Activated T-cell treated with anti-CD3 and anti-CD28 coated beads, Interleukin-2, amount 50 U/mL, for 24 hours (primary cell): ENCODE results near the gene BBS9.
"Not testable (repeated sequence)": the region's sequence is repeated elsewhere in the genome, so short reads cannot be mapped to it uniquely, and the experiment has no call there.

Experiments used
- DNase-seq: peaks from one replicate; pipeline ENCODE4 v3.0.0-alpha.2; 2020
- H3K27ac Mint-ChIP-seq: 2 replicates; pipeline ENCODE4 v1.8.0; 2020; ENCODE audit warnings: mild to moderate bottlenecking, mixed read lengths
- H3K27me3 Mint-ChIP-seq: 2 replicates; pipeline ENCODE4 v1.8.0; 2020; ENCODE audit warnings: mixed read lengths
- H3K36me3 Mint-ChIP-seq: 2 replicates; pipeline ENCODE4 v1.8.0; 2020; ENCODE audit warnings: low read depth, mixed read lengths
- H3K4me1 Mint-ChIP-seq: 2 replicates; pipeline ENCODE4 v1.8.0; 2020; ENCODE audit warnings: low read depth, mixed read lengths
- H3K4me3 Mint-ChIP-seq: 2 replicates; pipeline ENCODE4 v1.8.0; 2020; ENCODE audit warnings: mild to moderate bottlenecking, moderate library complexity, mixed read lengths
- H3K9me3 Mint-ChIP-seq: 2 replicates; pipeline ENCODE4 v1.8.0; 2020; ENCODE audit warnings: mixed read lengths

The BBS9 gene

DNA sequence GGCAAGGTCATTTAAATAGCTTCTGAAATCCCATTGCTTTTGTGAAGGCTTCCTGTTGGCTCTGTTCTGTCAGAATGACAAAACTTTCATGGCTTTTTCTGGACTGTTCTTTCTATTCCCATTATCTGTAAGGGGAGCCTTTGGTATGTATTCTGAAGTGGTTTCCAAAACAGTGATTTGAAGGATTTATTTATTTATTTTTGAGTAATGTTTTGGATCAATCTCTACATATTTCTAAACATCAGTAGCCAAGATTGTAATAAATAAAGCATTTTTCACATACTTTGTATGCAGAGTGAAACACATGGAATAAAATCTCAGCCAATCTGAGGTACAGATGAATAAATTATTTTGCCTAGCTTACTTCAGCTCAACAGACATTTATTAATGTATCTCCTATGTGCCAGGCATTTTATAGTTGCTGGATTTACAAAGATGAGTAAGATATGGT lies 121.1 kb downstream of the BBS9 start:
- Mint-ChIP-seq H3K4me3 (no peak overlapping the region), H3K27me3 (no peaks in the 10 kb centered on the region), H3K9me3 (peaks cover 3% of the 10 kb centered on the region), H3K36me3 (peaks cover 13% of the 10 kb centered on the region), H3K27ac (no peak overlapping the region), H3K4me1 (no peaks in the 10 kb centered on the region)
- no peak for DNase-seq

DNA sequence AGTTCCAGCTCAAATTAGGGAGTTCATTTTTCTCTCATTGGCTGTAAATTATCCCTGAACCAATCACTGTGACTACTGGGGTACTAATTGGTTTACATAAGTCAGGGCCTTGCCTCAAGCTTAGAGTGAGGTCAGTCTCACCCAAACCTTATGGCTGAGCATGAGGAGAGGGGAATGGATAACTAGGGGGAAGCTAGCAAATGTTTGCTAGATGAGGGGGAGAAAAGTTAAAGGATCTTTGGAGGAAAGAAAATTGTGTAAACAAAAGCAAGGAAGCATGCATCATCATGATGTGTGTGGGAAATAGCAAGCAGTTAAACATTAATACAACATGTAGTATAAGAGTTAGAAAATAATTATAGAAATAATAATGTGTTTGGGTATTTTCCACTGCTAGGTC lies 121.9 kb downstream of the BBS9 start:
- peaks cover 3% of the 10 kb centered on the region for H3K9me3 Mint-ChIP-seq
- no peaks in the 10 kb centered on the region for H3K27me3 Mint-ChIP-seq
- H3K4me1 Mint-ChIP-seq = no peaks in the 10 kb centered on the region
- H3K4me3 Mint-ChIP-seq = no peak overlapping the region
- H3K36me3 Mint-ChIP-seq = peaks cover 13% of the 10 kb centered on the region
- no peak overlapping the region for H3K27ac Mint-ChIP-seq
- no peak for DNase-seq

DNA sequence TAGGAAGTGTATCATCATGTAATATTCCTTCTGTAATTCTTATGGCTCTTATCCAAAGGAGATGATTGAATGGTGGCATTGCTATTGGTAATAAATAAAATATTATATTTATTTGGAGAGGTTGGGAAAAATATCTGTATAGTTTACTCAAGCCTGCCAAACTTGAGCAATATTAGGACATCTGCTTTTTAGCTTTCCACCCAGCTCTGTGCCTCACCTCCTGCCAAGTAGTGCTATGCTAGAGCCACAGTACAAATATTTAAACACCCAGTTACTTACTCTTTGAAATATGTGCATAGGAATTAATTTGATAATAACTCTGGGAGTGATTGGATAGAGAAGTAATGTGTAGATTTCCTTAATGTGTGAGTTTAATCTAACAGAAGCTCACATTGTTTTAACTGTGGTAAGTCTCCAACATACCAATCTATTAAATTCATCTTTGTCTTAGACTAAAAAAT lies 129.2 kb downstream of the BBS9 start:
- Mint-ChIP-seq H3K9me3 (no peaks in the 10 kb centered on the region), H3K27ac (no peak overlapping the region), H3K4me3 (no peak overlapping the region), H3K27me3 (no peaks in the 10 kb centered on the region), H3K36me3 (peaks cover 15% of the 10 kb centered on the region), H3K4me1 (peaks cover 10% of the 10 kb centered on the region)
- no peak for DNase-seq

DNA sequence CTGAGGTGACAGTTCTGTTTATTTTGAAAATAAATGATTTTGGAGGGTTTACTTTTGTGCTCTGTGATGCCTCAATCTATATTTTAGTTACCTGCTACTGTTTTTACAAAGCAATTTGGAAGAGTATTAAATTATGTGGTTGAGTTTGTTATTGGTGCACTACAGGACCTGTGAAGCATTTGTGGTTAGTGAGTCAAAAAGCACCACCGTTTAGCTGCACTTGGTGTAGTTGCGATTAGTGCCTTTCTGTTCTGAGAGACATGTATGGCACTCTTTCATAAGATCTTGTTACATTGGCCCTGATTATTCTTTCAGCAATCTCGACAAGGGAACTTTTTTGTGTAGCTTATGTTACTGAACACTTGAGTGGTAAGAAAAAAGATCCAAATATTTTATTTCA lies 132.2 kb downstream of the BBS9 start:
- no peaks in the 10 kb centered on the region for H3K27me3 Mint-ChIP-seq
- H3K9me3 Mint-ChIP-seq = no peaks in the 10 kb centered on the region
- no peak overlapping the region for H3K27ac Mint-ChIP-seq
- no peak overlapping the region for H3K4me3 Mint-ChIP-seq
- H3K36me3 Mint-ChIP-seq = peaks cover 31% of the 10 kb centered on the region
- H3K4me1 Mint-ChIP-seq = peaks cover 10% of the 10 kb centered on the region
- no peak for DNase-seq

DNA sequence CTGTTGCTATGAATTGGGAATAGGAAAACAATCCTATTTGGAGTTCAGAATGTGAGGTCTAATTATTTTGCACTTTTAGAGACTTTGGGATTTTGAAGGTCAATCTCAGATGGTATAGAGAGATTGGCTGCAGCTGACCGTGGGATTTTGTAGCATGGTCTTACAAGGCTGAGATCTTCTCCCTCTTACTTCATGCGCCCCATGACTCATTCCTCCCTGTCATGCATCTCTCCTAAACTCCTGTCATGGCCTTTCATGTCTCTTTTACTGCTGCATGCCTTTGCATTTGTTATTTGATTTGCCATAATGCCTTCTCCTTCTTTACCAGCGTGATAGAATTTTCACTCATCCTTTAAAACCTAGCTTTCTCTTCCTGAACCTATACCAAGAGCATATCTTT lies 133.1 kb downstream of the BBS9 start:
- Mint-ChIP-seq H3K4me3 (no peak overlapping the region), H3K36me3 (peaks cover 28% of the 10 kb centered on the region), H3K4me1 (peaks cover 10% of the 10 kb centered on the region), H3K27ac (no peak overlapping the region), H3K9me3 (no peaks in the 10 kb centered on the region), H3K27me3 (no peaks in the 10 kb centered on the region)
- no peak for DNase-seq

DNA sequence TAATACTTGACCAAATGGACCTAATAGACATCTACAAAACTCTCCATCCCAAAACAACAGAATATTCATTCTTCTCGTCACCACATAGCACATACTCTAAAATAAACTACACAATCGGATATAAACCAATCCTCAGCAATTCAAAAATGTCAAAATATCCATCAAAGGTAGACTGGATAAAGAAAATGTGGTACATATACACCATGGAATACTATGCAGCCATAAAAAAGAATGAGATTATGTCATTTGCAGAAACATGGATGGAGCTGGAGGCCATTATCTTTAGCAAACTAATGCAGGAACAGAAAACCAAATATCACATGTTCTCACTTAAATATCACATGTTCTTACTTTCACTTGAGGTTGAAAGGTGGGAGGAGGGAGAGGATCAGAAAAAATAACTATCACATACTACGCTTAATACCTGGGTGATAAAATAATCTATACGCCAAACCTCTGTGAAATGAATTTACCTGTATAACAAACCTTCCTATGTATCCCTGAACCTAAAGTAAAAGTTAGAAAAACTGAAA lies 142.5 kb downstream of the BBS9 start:
- Mint-ChIP-seq H3K36me3 (peaks cover 61% of the 10 kb centered on the region), H3K9me3 (peaks cover 27% of the 10 kb centered on the region)
- not testable (repeated sequence) for H3K4me3 Mint-ChIP-seq, DNase-seq, H3K27me3 Mint-ChIP-seq, H3K4me1 Mint-ChIP-seq, H3K27ac Mint-ChIP-seq

DNA sequence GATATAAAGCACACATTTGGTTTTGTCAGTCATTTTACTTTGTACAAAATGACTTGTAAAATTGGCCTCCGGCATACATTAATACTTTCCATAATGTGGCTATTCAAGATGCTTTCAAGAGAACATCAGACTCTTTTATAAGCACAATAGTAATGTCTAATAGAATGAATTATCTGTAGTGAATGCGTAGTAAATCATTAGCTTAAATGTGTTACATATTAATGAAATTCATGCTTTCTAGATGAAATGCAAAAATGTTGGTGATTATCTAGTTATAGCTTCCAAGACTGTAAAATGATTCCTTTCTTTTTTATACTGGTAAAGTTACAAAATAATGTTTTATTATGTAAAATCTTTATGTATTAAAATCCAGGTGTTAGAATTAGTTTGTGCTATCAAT lies 144.0 kb downstream of the BBS9 start:
- H3K36me3 Mint-ChIP-seq = peaks cover 71% of the 10 kb centered on the region

DNA sequence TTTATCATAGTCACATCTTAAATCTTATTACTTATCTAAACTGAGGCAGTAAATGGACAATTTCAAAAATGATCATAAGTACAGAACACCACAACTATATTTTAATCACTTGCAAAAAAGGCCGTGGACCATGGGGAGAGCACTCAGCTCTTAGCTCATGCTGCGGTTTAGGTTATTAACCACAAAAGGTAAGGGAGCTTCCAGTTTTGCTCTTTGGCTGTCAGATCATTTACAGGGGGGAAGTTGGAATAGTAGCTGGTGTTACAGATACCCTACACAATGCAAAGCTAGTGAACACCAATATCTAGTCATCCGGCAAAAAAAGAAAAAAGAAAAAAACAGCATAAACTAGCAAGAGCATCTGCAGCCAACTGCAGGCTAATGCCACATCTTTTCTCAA lies 147.0 kb downstream of the BBS9 start:
- peaks cover 66% of the 10 kb centered on the region for H3K36me3 Mint-ChIP-seq
- H3K27ac Mint-ChIP-seq = no peak overlapping the region
- H3K4me1 Mint-ChIP-seq = no peaks in the 10 kb centered on the region
- no peak for DNase-seq
- peaks cover 34% of the 10 kb centered on the region for H3K9me3 Mint-ChIP-seq
- no peaks in the 10 kb centered on the region for H3K27me3 Mint-ChIP-seq
- no peak overlapping the region for H3K4me3 Mint-ChIP-seq

More for the DNA sequence above, 144.0 kb downstream of the BBS9 start:
- no peak for DNase-seq
- Mint-ChIP-seq H3K4me1 (no peaks in the 10 kb centered on the region), H3K4me3 (no peak overlapping the region), H3K27me3 (no peaks in the 10 kb centered on the region), H3K27ac (no peak overlapping the region), H3K9me3 (peaks cover 40% of the 10 kb centered on the region)

DNA sequence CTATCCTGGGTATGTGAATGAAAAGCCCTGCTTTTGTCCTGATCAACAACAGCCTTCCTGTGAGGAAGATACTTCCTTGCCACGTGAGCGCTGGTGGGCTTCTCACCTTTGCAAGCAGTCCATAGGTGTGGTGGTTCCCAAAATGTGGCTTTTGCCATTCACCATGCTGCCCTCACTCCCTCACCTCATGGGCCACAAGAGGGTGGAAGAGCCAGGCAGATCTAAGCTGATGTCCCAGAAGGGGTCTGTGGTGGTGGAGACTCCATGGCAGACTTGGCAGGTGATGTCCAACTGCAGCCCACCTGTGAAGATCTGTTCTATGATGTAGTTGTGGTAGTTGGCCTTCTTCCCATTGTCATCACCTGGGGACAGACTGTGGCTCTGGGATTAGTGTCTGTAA lies 147.4 kb downstream of the BBS9 start:
- DNase-seq = no peak
- H3K4me3 Mint-ChIP-seq = no peak overlapping the region
- no peak overlapping the region for H3K27ac Mint-ChIP-seq
- no peaks in the 10 kb centered on the region for H3K27me3 Mint-ChIP-seq
- peaks cover 62% of the 10 kb centered on the region for H3K36me3 Mint-ChIP-seq
- peaks cover 30% of the 10 kb centered on the region for H3K9me3 Mint-ChIP-seq
- no peaks in the 10 kb centered on the region for H3K4me1 Mint-ChIP-seq

DNA sequence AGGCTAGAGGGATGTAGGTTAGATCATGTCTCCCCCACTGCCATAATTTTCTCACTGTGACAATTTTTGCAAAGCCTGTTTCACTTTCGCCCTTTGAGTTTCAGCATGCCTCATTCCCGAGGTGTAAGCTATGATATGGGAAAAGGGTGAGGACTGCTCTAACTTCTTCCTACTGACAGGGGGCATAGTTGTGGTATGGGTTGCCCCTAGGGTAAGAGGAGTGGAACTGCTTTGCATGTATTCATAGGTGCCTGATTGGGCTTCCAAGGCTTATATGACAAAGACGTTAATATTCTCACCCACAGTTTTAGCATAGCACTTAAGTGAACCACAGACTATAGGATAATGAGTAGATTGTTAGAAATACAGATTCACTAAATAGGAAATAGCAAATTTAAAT lies 148.7 kb downstream of the BBS9 start:
- H3K4me3 Mint-ChIP-seq = no peak overlapping the region

DNA sequence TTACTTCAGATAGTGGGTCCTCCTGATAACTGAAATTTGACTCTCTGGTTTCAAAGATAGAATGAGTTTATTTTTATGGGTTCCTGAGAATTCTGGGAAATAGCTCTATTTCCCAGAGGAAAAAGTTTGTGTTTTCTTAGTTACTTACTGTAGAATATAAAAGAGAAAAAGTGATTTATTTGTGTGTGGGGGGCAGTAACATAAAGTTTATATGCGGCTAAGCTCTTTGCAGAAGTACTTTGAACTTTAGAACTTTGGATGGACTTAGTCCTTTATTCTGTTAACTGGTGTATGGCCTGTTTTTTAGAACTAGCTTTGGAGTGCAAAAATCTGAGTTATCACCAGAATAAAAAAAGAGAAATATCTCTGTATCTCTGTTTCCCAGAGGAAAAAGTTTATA lies 157.1 kb downstream of the BBS9 start:
- Mint-ChIP-seq H3K9me3 (peaks cover 15% of the 10 kb centered on the region), H3K4me3 (no peak overlapping the region), H3K27me3 (no peaks in the 10 kb centered on the region), H3K36me3 (peaks cover 46% of the 10 kb centered on the region), H3K27ac (no peak overlapping the region), H3K4me1 (no peaks in the 10 kb centered on the region)
- no peak for DNase-seq

More for the DNA sequence above, 148.7 kb downstream of the BBS9 start:
- no peak for DNase-seq
- H3K27me3 Mint-ChIP-seq = no peaks in the 10 kb centered on the region
- peaks cover 29% of the 10 kb centered on the region for H3K9me3 Mint-ChIP-seq
- no peaks in the 10 kb centered on the region for H3K4me1 Mint-ChIP-seq
- H3K27ac Mint-ChIP-seq = no peak overlapping the region
- peaks cover 55% of the 10 kb centered on the region for H3K36me3 Mint-ChIP-seq

DNA sequence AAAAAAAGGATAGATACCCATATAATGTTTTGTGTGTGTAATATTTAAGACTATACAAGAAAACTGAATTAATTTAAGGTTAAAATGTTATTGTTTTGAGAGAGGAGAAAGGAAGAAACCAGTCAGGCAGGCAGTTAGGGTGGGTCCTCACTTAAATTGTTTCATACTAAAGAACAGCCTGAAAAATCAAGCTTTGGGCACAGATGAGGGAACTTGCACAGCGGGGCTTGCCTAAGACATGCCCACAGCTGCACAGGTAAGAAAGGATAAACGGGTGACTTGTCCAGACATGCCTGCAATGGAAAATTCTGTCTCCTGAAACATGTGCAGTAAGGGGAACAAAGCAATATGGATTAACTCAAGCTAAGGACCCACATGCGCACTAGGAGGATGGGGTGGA lies 158.4 kb downstream of the BBS9 start:
- Mint-ChIP-seq H3K4me3 (no peak overlapping the region), H3K4me1 (no peaks in the 10 kb centered on the region), H3K27ac (no peak overlapping the region), H3K36me3 (peaks cover 46% of the 10 kb centered on the region), H3K9me3 (peaks cover 15% of the 10 kb centered on the region), H3K27me3 (no peaks in the 10 kb centered on the region)
- no peak for DNase-seq

DNA sequence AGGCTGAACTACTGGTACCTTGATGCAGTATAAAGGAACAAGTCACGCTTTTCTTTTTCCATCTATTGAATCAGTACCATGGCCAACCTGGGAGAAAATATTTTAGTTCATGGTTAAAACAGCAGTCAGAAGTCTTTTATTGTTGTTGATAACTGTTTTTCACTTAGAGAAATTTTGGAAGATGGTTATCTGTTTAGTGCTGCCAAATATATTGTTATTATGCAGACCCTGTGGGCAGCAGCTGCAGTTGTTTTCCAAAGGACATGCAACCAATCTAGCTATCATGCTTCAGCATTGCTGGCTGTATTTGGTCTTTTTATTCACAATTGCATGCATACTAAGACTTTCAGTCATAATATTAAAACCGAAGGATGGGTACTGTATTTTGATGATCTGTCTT lies 169.5 kb downstream of the BBS9 start:
- peaks cover 39% of the 10 kb centered on the region for H3K36me3 Mint-ChIP-seq
- no peak overlapping the region for H3K27ac Mint-ChIP-seq
- no peaks in the 10 kb centered on the region for H3K27me3 Mint-ChIP-seq
- peaks cover 32% of the 10 kb centered on the region for H3K9me3 Mint-ChIP-seq
- no peak overlapping the region for H3K4me3 Mint-ChIP-seq
- no peak for DNase-seq
- no peaks in the 10 kb centered on the region for H3K4me1 Mint-ChIP-seq

DNA sequence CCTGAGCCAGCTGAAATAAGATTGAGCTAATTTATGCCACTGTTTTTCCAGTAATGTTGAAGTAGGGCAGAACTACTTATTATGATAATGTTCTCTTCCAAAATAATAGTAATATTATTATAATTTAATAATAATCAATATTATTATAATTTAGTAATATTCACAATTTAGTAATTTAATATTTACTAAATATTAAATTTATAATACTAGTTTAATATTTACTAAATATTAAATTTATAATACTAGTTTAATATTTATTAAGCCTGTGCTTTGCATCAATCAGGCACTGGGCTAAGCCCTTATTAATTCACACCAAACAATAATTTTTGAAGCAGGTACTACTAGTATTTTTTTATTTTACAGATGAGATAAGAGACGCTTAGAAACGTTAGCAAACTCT lies 170.1 kb downstream of the BBS9 start:
- no peak overlapping the region for H3K27ac Mint-ChIP-seq
- H3K9me3 Mint-ChIP-seq = peaks cover 33% of the 10 kb centered on the region
- peaks cover 42% of the 10 kb centered on the region for H3K36me3 Mint-ChIP-seq
- DNase-seq = no peak
- H3K4me3 Mint-ChIP-seq = no peak overlapping the region
- H3K4me1 Mint-ChIP-seq = no peaks in the 10 kb centered on the region
- H3K27me3 Mint-ChIP-seq = no peaks in the 10 kb centered on the region

DNA sequence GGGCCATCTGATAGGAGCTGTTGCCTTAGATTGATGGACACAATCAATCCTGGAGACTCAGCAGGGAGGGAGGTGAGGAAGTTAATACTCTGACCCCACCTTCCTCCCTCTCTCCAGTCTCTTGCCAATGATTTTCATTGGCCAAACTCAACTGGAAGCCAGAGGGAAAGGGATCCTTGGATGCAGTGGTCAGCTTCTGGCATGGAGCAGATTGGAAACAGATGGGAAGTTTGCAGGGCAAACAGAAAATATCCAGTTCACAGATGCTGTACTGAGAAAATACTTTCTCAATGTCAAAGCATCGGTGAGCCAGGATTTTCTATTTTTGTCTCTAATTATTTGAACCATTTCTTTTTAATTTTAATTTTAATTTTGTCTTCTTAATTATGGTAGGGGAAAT lies 170.8 kb downstream of the BBS9 start:
- Mint-ChIP-seq H3K36me3 (peaks cover 48% of the 10 kb centered on the region), H3K27ac (no peak overlapping the region), H3K27me3 (no peaks in the 10 kb centered on the region), H3K4me1 (no peaks in the 10 kb centered on the region), H3K4me3 (no peak overlapping the region), H3K9me3 (peaks cover 34% of the 10 kb centered on the region)
- DNase-seq = no peak

DNA sequence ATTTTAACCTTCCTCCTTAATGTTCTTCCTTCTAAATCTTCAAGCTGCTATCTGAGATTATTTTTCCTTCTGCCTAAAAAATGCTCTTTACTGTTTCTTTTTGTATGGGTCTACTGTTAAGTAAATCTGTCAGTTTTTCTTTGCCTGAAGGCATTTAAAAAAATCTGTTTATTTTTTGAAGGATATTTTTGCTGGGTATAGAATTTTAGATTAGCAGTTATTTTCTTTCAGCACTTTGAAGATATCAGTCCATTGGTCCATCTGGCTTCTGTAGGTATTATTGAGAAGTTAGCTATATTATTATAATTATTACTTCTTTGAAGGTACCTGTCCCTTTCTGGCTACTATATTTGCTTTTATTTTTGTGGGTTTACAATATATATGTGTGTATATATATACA lies 171.4 kb downstream of the BBS9 start:
- Mint-ChIP-seq H3K27ac (no peak overlapping the region), H3K4me1 (no peaks in the 10 kb centered on the region), H3K9me3 (peaks cover 35% of the 10 kb centered on the region), H3K36me3 (peaks cover 53% of the 10 kb centered on the region), H3K4me3 (no peak overlapping the region), H3K27me3 (no peaks in the 10 kb centered on the region)
- DNase-seq = no peak
